Activated CD4-positive, alpha-beta T cell treated with anti-CD3 and anti-CD28 coated beads for 4 hours (primary cell): Measurements from ENCODE around the gene ITGB5.
A peak's percentile ranks its signal among the peaks of the same experiment; 100 is the strongest.

ENCODE experiments used
- DNase-seq, 2 donors: peaks; one replicate each; pipeline ENCODE4 v3.0.0-alpha.2; 2020

The ITGB5 gene

DNA sequence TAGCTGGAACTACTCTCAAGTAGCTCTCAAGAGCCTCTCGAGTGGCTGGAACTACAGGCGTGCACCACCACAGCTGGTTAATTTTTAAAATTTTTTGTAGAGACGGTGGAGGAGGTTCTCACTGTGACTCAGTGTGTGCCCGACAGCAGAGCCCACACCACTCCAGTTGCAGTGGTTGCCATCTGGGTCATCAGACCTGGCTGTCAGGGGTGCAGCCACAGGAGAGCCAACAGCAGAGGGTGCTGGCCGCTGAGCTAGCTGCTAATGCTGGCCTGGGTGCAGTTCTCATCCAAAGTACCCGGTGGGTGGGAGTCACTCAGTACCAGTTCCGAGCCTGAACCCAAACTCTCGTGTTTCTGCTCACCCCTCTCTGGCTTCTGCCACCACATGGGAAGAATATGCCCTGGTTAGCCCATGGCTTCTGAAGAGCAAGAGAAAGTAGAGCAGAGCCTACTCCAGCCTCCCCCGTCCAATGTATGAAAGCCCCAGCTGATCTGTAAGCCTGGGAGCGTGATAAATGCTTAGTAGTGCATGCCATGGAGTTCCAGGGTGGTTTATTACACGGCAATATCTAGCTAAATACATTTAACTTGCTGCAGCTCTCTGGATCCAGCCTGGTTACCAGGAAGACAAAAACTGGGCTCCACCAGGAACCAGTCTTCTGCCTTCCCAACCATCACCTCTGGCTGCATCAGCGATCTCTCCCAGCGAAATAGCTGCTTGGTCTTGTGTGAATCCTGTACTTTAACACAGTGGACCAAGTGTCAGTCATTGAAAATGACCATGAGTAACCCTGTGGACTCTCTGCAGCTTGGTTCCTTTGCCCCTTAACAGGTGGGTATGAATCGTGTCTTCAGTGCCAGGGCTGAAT lies 139.8 kb downstream of the ITGB5 start:
- DNase-seq, result no peak

DNA sequence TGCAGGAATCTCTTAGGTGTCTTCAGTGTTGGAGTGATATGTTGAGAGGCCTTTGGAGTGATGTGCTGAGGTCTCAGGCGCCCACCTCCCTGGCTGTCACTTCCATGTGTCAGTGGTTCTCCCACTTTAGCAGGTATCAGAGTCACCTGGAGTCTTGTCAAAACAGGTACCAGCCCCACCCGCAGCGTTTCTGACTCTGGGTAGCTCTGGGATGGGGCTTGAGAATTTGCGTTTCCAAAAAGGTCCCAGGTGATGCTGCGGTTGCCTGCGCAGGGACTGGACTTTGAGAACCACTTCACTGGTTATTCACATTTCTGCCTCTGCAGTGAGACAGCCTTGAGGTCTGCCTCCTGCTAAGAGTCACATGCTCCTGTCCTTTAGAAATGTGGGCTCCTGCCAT lies 141.4 kb downstream of the ITGB5 start:
- no peak for DNase-seq

DNA sequence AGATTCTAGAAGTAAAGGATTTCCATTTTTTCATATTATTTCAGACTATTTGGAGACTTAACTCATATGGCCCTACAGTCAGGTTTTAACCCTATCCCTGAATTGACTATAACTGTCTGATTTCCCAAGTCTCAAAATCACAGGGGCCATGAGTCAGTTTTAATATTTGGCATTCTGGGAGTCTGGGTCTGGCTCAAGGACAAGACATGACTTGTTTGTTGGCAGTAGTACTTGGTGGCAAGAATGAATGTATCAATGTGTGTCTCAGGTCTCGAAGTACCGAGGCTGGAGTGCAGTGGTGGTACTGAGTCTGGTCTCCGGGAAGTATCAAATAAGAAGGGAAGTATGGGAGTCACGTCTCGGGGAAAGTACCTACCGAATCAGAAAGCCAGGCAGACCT lies 146.1 kb downstream of the ITGB5 start:
- DNase-seq, result no peak

DNA sequence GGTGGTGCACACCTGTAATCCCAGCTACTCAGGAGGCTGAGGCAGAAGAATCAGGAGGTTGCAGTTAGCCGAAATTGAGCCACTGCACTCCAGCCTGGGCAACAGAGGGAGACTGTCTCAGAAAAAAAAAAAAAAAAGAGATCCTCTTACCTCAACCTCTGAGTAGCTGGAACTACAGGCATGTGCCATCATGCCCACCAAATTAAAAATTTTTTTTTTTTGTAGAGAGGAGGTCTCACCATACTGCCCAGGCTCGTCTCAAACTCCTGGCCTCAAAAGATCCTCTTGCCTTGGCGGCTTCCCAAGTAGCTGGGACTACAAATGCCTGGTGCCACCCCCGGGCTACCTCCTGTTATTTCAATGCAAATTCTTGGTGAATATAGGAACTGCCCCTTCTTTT lies 155.4 kb downstream of the ITGB5 start:
- DNase-seq, result no peak

DNA sequence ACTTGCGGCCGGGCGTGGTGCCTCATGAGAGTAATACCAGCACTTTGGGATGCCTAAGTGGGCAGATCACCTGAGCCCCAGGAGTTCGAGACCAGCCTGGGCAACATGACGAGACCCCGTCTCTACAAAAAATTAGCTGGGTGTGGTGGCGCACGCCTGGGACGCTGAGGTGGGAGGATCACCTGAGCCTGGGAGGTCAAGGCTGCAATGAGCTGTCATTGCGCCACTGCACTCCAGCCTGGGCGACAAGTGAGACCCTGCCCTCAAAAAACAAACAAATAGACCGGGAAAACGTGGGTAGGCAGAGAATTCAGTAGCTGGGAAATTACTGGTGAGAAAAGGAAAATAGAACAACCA lies 156.2 kb downstream of the ITGB5 start:
- DNase-seq, result no peak

DNA sequence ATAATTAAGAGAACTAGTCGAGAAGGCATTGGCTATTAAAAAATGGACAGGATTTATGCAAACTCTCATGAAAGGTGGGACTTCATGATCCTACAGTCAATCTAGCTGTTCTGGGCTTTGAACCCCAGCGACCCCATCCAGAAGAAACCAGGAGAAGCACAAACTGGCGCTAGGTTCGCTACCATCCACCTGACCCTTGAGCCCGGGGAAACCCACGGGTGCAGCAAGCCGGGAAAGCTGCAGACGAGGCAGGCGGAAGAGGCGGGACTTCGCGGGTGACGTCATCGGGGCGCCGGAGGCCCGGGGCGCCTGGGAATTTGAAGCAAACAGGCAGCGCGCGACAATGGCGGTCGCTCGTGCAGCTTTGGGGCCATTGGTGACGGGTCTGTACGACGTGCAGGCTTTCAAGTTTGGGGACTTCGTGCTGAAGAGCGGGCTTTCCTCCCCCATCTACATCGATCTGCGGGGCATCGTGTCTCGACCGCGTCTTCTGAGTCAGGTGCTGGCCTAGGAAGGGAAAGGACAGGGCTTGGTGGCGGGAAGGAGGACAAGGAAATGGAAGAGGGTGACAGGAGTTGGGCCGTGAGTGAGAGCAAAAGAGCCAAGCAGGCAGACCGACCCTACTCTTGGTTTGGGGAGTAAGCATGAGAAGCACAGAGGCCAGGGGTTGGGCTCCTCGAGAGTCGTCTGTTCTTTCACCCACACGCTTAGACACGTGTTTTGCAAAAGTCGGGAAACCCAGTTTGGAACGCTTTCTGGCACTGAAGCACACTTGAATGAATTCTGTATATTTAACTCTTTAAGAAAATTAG lies 156.8 kb downstream of the ITGB5 start, which contains the start of gene UMPS:
Gene UMPS, plus strand, starts transcription at position 324 of the 812 bp plus-strand sequence. Its CDS starts 20 bp downstream, at position 344.
- DNase-seq, result peak; percentile 88 to 93

DNA sequence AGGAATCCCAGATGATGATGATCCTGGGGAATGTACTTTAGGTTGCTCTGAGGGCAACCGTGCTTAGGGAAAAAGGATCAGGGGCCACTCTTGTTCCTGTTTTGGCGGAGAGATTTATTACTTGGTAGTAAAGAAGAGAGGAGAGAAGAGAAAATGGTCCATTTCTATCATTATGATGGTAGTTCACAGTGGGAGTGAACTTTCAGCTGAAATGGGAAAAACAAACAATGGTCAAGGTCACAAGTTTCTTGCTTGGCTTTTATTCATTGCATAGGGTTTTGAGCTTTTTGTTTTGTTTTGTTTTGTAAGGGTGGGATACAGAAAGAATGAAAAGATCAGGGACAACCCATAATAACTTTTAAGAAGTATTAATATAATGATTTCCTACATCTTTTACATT lies 164.6 kb downstream of the ITGB5 start:
- DNase-seq, result no peak

DNA sequence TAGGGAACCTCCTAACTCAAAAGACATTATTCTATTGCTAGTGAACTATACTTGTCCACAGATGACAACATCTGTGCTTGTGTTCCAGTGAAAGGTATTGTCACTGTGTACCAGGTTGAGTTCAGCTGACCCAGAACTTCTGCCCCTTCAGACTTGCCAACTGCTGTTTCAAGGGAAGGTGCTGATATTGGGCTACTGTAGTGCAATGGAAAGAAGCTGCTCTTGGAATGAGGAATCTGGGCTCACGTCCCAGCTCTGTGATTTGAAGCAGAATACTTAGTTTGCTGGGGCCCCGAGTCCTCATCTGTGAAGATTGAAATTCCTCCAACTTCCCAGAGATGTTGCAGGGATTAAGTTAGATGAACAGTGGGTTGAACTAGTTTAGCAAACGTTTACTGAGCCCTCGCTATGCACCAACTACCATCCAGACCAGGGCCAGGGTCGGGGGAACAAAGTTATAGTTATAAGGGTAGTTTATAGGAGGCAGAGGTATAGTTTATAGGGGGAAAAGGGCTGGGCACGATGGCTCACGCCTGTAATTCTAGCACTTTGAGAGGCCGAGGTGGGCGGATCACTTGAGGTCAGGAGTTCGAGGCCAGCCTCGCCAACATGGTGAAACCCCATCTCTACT lies 172.8 kb downstream of the ITGB5 start:
- no peak for DNase-seq
